ENCODE results near the gene BRSK2. TPM values are rescaled to one million over a fixed set of nuclear protein-coding genes. Genes with fewer than 3 reads are reported as not detected.

Gene BRSK2
- total RNA-seq, 1 experiment from 2014 or later: 1.2 TPM

GRCh38 chr11:1502168-1502953, 112.6 kb downstream of the BRSK2 start:
- Histone ChIP-seq H4K20me1 (ENCODE audit: low read length) (no peaks in the 10 kb centered on the region; the same call in 1 of the 2 replicates), H3K4me3 (ENCODE audit: low read length) (no peak overlapping the region), H3K4me1 (ENCODE audit: insufficient read depth, low read length) (no peaks in the 10 kb centered on the region), H3K27me3 (ENCODE audit: low read length) (no peaks in the 10 kb centered on the region), H3K36me3 (ENCODE audit: low read depth, low read length) (no peaks in the 10 kb centered on the region), H3K79me2 (ENCODE audit: low read length) (peaks cover 35% of the 10 kb centered on the region), H3K27ac (ENCODE audit: low read length) (no peak overlapping the region), H3K9ac (ENCODE audit: low read length) (no peak overlapping the region), H3K4me2 (ENCODE audit: low read length) (no peak overlapping the region), H3K9me3 (ENCODE audit: low read length) (no peaks in the 10 kb centered on the region), H3K9me2 (replicated peaks; ENCODE audit: low read length) (no peaks in the 10 kb centered on the region), H3F3A (ENCODE audit: low read length, unreplicated experiment) (no peaks in the 10 kb centered on the region), H2AFZ (ENCODE audit: low read length) (no peak overlapping the region)
- TF ChIP-seq CTCF (conservative IDR thresholded peaks at IDR 0.05; ENCODE audit: low read depth, low read length) (no peak), EZH2 (IDR thresholded peaks at IDR 0.05; ENCODE audit: low read length, unreplicated experiment) (no peak)
- intact Hi-C loops (cut with micrococcal nuclease): no loop called here
- no TSS peak for BruUV-seq (replicated peaks)
- CTCF ChIA-PET: no interaction called here
- ATAC-seq (no peak), DNase-seq (no peak)
- POLR2A ChIA-PET (ENCODE audit: unreplicated experiment): no interaction called here

- Histone ChIP-seq H3K4me3 (ENCODE audit: low read length) (no peak overlapping the region), H3K27ac (ENCODE audit: low read length) (no peak overlapping the region), H3K27me3 (ENCODE audit: low read length) (no peaks in the 10 kb centered on the region), H4K20me1 (ENCODE audit: low read length) (no peaks in the 10 kb centered on the region), H3K9ac (ENCODE audit: low read length) (no peak overlapping the region), H3K9me2 (replicated peaks; ENCODE audit: low read length) (no peaks in the 10 kb centered on the region), H3K36me3 (ENCODE audit: low read depth, low read length) (no peaks in the 10 kb centered on the region), H3K4me1 (ENCODE audit: insufficient read depth, low read length) (no peaks in the 10 kb centered on the region), H3F3A (ENCODE audit: low read length, unreplicated experiment) (no peaks in the 10 kb centered on the region), H3K4me2 (ENCODE audit: low read length) (no peak overlapping the region), H3K9me3 (ENCODE audit: low read length) (no peaks in the 10 kb centered on the region), H2AFZ (ENCODE audit: low read length) (no peak overlapping the region), H3K79me2 (ENCODE audit: low read length) (peaks cover 39% of the 10 kb centered on the region)
- TF ChIP-seq CTCF (conservative IDR thresholded peaks at IDR 0.05; ENCODE audit: low read depth, low read length) (no peak), EZH2 (IDR thresholded peaks at IDR 0.05; ENCODE audit: low read length, unreplicated experiment) (no peak), EZH2phosphoT487 (IDR thresholded peaks at IDR 0.05; ENCODE audit: borderline replicate concordance, low read length) (no peak)
- POLR2A ChIA-PET (ENCODE audit: unreplicated experiment): no interaction called here
- intact Hi-C loops (cut with micrococcal nuclease): no loop called here
- no peak for ATAC-seq
- CTCF ChIA-PET: no interaction called here
- BruUV-seq (replicated peaks): no TSS peak
- DNase-seq: no peak
Observed at GRCh38 chr11:1502954-1503707, 113.4 kb downstream of the BRSK2 start.

GRCh38 chr11:1503708-1504104, 114.0 kb downstream of the BRSK2 start:
- no peak for DNase-seq
- Histone ChIP-seq H4K20me1 (ENCODE audit: low read length) (no peaks in the 10 kb centered on the region), H3K79me2 (ENCODE audit: low read length) (peaks cover 34% of the 10 kb centered on the region), H3K36me3 (ENCODE audit: low read depth, low read length) (no peaks in the 10 kb centered on the region), H3F3A (ENCODE audit: low read length, unreplicated experiment) (no peaks in the 10 kb centered on the region), H3K4me3 (ENCODE audit: low read length) (no peak overlapping the region), H3K4me1 (ENCODE audit: insufficient read depth, low read length) (no peaks in the 10 kb centered on the region), H3K9me2 (replicated peaks; ENCODE audit: low read length) (no peaks in the 10 kb centered on the region), H3K27ac (ENCODE audit: low read length) (no peak overlapping the region), H3K27me3 (ENCODE audit: low read length) (no peaks in the 10 kb centered on the region), H3K9me3 (ENCODE audit: low read length) (no peaks in the 10 kb centered on the region), H2AFZ (ENCODE audit: low read length) (no peak overlapping the region), H3K4me2 (ENCODE audit: low read length) (no peak overlapping the region), H3K9ac (ENCODE audit: low read length) (no peak overlapping the region)
- intact Hi-C loops (cut with micrococcal nuclease): no loop called here
- BruUV-seq (replicated peaks): no TSS peak
- CTCF ChIA-PET: no interaction called here
- no peak for ATAC-seq
- no peak for TF ChIP-seq CTCF (conservative IDR thresholded peaks at IDR 0.05; ENCODE audit: low read depth, low read length)
- TF ChIP-seq EZH2 (IDR thresholded peaks at IDR 0.05; ENCODE audit: low read length, unreplicated experiment): no peak
- TF ChIP-seq EZH2phosphoT487 (IDR thresholded peaks at IDR 0.05; ENCODE audit: borderline replicate concordance, low read length): no peak
- POLR2A ChIA-PET (ENCODE audit: unreplicated experiment): no interaction called here
